ENCODE measurements around the gene DNAH17.

The DNAH17 gene, protein sequence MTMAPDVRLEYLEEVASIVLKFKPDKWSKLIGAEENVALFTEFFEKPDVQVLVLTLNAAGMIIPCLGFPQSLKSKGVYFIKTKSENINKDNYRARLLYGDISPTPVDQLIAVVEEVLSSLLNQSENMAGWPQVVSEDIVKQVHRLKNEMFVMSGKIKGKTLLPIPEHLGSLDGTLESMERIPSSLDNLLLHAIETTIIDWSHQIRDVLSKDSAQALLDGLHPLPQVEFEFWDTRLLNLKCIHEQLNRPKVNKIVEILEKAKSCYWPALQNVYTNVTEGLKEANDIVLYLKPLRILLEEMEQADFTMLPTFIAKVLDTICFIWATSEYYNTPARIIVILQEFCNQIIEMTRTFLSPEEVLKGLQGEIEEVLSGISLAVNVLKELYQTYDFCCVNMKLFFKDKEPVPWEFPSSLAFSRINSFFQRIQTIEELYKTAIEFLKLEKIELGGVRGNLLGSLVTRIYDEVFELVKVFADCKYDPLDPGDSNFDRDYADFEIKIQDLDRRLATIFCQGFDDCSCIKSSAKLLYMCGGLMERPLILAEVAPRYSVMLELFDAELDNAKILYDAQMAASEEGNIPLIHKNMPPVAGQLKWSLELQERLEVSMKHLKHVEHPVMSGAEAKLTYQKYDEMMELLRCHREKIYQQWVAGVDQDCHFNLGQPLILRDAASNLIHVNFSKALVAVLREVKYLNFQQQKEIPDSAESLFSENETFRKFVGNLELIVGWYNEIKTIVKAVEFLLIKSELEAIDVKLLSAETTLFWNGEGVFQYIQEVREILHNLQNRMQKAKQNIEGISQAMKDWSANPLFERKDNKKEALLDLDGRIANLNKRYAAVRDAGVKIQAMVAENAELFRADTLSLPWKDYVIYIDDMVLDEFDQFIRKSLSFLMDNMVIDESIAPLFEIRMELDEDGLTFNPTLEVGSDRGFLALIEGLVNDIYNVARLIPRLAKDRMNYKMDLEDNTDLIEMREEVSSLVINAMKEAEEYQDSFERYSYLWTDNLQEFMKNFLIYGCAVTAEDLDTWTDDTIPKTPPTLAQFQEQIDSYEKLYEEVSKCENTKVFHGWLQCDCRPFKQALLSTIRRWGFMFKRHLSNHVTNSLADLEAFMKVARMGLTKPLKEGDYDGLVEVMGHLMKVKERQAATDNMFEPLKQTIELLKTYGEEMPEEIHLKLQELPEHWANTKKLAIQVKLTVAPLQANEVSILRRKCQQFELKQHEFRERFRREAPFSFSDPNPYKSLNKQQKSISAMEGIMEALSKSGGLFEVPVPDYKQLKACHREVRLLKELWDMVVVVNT (N-terminal part only)

GRCh38 chr17:78577296-78577695, at the start of gene DNAH17:
Gene DNAH17 (minus strand): TSS chr17:78577396. CDS start chr17:78575057, 2,339 bp downstream.
- no peak for DNase-seq (ENCODE audit: low read depth in 3 of 3, low spot score in 1 of 3)

DNA sequence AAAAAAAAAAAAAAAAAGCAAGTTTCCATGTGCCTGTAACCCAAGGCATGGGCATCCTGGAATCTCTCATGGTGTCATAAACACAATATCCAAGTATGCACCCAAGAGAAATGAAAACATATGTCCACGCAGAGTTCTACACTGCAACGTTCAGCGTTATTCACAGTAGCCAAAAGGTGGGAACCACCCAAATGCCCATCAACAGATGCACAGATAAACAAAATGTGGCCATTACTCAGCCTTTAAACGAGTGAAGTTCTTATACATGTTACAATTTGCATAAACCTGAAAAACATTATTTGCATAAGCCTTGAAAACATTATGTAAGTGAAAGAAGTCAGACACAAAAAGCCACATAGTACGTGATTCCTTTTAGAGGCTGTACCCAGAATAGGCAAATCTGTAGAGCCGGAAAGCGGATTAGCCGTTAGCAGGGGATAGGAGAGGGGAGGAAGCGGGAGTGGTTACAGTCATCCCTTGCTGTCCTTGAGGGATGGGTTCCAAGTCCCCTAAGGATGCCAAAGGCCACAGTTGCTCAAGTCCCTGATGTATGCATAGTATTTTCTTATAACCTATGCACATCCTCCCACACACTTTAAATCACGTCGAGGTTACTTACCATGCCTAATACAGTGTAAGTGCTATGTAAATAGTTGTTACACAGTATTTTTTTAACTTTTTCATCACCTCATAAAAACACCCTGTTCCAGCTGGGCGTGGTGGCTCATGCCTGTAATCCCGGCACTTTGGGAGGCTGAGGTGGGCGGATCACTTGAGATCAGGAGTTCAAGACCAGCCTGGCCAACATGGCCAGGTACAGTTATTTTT, 47.3 kb upstream of the DNAH17 start:
- DNase-seq (ENCODE audit: low read depth in 3 of 3, low spot score in 1 of 3), result no peak

- DNase-seq (ENCODE audit: low read depth in 3 of 3, low spot score in 1 of 3), result no peak
Measured at GRCh38 chr17:78623541-78623940, 46.3 kb upstream of the DNAH17 start.

DNA sequence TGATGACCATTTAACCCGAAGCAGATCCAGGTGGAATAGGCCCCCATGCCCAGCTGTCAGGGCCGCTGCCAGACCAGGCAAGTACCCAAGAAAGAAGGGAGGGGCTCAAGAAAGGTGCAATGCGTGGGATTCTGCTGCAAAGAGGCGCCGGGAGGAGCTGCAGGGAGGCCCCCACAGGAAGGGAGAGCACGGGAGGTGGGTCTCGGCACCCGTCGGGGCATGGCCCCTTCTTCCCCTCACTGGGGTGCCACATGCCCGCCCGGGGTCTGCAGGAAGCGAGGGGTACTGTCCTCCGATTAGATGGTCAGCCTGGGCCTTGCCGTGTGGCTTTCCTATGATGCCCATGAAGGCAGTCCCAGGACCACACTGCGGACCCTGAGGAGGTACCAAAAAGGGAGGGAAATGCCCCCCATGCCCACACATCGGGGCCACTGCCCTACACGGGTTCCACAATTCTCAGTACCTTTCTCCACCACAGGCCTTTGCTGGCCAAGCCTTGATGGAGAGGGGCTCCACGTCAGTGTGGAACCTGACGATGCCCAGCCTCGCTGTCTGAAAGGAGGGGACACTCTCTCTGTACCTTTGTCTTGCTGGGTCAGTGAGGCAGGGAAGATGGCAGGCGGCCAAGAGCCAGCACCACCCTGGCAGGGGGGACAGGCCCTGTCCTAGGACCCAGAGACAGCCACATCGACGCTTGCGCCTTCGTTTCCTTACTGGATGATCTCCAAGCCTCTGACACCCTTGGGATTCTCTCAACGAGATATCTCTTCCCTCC, 45.5 kb upstream of the DNAH17 start:
- no peak for DNase-seq (ENCODE audit: low read depth in 3 of 3, low spot score in 1 of 3)

DNA sequence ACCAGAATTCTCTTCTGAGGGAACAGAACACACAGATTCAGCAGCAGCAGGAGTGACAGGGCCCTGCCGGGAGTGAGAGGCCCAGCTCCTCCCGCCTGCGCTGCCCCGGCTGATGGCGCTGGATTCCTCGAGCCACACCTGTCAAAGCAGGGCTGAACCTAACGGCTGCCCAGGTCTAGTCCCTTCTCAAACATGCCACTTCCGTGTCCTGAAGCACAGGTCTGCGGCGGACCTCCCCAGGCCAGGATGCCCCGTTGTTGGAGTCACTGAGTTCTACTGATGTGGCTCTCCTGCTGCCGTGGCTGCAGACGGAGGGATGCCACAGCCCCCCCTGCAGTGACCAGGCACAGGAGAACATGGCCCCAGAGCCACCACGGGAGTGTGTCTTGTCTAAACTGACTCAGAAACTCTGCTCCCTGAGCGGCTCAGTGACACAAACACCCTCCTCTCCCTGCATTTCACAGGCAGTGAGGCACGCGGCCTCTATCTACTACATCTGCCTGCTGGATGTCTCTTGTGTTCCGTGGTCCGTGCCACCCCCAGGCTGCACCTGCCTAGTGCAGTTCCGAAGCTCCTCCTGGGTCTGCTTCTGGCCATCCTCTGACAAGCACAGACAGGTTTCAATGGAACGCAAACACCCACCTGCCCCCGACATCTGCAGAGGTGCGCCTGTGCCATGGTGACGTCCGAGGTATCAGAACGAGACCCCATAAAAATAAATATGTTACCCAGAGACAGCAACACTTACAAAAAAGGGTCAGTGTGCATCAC, 44.7 kb upstream of the DNAH17 start:
- DNase-seq (ENCODE audit: low read depth in 3 of 3, low spot score in 1 of 3), result no peak

DNA sequence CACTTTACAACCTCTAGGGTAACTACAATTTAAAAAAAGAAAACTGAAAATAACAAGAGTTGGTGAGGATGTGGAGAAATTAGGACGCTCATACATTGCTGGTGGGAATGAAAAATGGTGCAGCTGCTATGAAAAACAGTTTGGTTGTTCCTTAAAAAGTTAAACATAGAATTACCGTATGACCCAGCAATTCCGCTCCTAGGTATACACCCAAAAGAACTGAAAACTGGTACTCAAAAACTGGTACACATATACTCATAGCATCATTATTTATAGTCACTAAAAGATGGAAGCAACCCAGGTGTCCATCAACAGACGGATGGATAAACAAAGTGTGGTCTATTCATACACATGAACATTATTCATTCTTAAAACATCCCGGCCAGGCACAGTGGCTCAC, 42.9 kb upstream of the DNAH17 start:
- DNase-seq (ENCODE audit: low read depth in 3 of 3, low spot score in 1 of 3), result no peak

DNA sequence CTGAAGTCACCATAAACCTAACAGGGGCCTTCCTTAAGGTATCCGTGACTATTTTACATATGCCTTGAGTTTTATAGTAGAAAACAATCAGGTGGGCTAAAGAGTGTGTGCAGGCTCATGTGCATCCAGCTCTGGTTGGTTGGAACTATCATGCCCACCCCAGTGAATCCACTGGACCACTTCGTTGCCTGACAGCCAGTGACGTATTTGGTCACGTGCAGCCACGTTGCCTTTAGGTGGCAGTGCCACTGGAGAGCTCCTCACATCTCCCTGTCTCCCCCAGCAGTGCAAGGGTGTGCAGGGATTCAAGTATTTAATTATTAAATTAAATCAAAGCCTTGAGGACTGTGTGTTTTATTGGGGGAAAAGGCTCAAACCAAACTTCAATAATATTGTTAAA, 42.1 kb upstream of the DNAH17 start:
- DNase-seq (ENCODE audit: low read depth in 3 of 3, low spot score in 1 of 3), result no peak

- no peak for DNase-seq (ENCODE audit: low read depth in 3 of 3, low spot score in 1 of 3)
Measured at GRCh38 chr17:78618264-78619066, 41.3 kb upstream of the DNAH17 start.

- DNase-seq (ENCODE audit: low read depth in 3 of 3, low spot score in 1 of 3), result no peak
Measured at GRCh38 chr17:78617511-78618061, 40.4 kb upstream of the DNAH17 start.

DNA sequence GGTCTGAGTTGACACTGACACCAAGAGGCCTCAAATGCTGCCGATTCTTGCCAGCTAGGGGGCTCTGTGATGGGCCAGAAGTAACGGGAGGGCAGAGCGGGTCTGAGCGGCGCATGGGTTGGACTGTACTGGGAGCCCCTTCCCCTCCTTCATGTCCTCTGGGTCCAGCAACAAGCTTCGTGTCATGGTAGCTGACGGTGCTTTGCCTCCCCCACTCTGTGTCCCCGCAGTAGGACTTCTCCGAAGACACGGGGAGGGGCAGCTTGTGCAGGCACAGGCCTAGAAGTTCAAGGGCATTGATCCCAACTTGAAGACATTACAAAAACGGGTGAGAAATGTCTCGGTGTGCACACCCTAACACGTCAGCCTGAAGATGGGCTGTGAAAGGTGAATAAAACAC, 39.8 kb upstream of the DNAH17 start:
- DNase-seq (ENCODE audit: low read depth in 3 of 3, low spot score in 1 of 3), result no peak

- no peak for DNase-seq (ENCODE audit: low read depth in 3 of 3, low spot score in 1 of 3)
Measured at GRCh38 chr17:78615631-78616030, 38.4 kb upstream of the DNAH17 start.

DNA sequence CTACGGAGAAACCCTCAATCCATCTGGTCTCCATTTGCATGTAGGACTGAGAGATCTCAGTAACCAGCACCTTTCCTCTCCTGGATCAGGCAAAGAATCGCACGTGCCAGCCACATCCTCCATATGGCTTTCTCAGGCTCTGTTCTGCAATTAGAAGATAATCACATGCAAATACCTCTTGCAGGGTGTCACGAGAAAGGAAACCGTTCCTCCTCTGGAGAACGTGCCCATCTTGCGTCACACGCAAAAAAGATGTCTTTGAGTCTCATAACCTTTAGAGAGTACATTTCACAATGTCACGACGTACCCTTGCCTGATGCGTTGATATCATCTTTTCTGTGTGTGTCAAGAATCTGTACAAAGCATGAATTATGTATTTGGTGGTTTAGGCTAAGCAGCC, 36.2 kb upstream of the DNAH17 start:
- no peak for DNase-seq (ENCODE audit: low read depth in 3 of 3, low spot score in 1 of 3)

DNA sequence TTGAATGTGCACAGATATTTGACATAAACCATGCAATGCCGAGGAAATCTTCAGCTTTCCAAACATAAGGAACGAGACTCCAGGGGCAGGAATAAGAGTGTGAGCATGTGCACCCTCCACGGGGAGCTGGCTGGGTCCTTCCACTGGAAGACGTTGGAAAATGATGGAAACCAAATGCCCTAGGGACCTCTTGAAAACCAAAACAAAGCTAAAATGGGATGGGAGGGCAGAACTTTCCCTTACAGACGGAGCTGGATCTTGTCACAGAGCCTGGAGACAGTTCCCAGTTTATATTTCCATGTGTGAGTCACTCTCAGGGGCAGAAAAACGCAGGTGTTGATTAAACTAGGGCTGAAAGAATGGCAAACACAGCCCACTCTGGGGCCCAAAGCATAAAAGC, 34.4 kb upstream of the DNAH17 start:
- DNase-seq (ENCODE audit: low read depth in 3 of 3, low spot score in 1 of 3), result no peak

- DNase-seq (ENCODE audit: low read depth in 3 of 3, low spot score in 1 of 3), result no peak
Measured at GRCh38 chr17:78610951-78611511, 33.8 kb upstream of the DNAH17 start.

- no peak for DNase-seq (ENCODE audit: low read depth in 3 of 3, low spot score in 1 of 3)
Measured at GRCh38 chr17:78609191-78609641, 32.0 kb upstream of the DNAH17 start.

- DNase-seq (ENCODE audit: low read depth in 3 of 3, low spot score in 1 of 3), result no peak
Measured at GRCh38 chr17:78608804-78609186, 31.6 kb upstream of the DNAH17 start.

DNA sequence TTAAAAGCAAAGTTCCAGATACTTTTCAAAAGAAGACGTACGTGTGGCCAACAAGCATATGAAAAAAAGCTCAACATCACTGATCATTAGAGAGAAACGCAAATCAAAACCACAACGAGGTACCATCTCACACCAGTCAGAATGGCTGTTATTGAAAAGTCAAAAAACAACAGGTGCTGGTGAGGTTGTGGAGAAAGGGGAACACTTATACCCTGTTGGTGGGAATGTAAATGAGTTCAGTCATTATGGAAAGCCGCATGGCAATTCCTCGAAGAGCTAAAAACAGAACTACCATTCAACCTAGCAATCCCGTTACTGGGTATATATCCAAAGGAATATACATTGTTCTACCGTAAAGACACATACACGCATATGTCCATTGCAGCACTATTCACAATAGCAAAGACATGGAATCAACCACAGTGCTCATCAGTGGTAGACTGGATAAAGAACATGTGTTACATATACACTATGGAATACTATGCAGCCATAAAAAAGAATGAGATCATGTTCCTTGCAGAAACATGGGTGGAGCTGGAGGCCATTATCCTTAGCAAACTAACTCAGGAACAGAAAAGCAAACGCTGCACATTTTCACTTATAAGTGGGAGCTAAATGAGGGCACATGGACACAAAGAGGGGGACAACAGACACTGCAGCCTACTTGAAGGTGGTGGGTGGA, 31.1 kb upstream of the DNAH17 start:
- no peak for DNase-seq (ENCODE audit: low read depth in 3 of 3, low spot score in 1 of 3)

Data from stimulated activated CD4-positive, alpha-beta T cell treated with anti-CD3 and anti-CD28 coated beads, TNF-alpha, amount 100 ng/mL, for 1 hour (primary cell).